ENCODE measurements around the gene TBX1. TPM values are rescaled to one million over a fixed set of nuclear protein-coding genes. Genes with fewer than 3 reads are reported as not detected.

TBX1 gene
- total RNA-seq, 1 experiment from 2014 or later = 3.9 TPM

DNA sequence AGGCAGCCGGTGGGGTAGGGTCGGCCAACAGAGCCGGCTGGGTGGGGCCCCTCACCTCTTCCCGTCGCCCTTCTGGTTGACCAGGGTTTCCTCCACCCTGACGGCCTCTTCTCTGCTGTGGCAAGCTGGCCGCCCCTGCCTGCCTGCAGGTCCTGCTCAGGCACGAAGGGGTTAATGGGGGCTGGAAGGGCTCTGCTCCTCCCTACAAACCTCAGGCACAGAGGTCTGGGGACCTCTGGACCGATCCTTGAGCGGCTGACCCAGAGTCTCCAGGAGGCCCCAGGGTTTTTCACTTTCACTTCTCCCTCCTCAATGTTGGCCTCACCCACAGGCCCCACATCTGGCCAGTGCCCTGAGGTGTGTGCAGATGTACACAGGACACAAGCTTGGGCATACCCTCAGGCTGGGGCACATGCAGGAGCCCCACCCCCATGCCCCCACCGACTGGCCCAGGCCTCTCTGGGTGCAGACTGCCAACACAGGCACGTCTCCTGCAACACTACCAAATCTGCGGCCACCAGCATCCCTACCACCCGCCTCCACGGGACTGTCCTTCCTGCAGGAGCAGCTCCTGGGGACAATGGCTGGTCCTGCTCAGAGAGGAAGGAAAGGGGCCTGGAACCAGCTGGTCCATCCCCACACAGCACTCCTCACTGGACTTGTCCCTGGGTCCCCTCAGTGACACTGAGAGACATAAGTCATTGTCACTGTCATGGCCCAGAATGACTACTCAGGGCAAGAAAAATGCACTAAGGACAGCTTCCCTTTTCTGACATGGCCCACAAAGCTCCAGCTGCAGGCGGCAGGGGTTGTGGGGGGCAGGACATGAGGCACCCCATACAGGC lies 3.2 kb upstream of the TBX1 start:
- no peak overlapping the region for H2AFZ ChIP-seq (ENCODE audit: low read depth, low read length, poor library complexity, severe bottlenecking)
- peak overlapping the region; percentile 68 for H3K4me2 ChIP-seq (ENCODE audit: low read length)
- no TSS peak for BruUV-seq (replicated peaks)
- H3K79me2 ChIP-seq (ENCODE audit: insufficient read depth, low read length) = no peaks in the 10 kb centered on the region
- no peaks in the 10 kb centered on the region for H3K36me3 ChIP-seq (ENCODE audit: control insufficient read depth in 1 of 2, insufficient read depth in 2 of 2, low read length in 2 of 2)
- ATAC-seq = peak; percentile 23
- ChIA-PET POLR2A (interaction anchor here (1.0 kb wide), 1 partner anchor 8 kb away, joined by 4 read pairs; no protein-coding TSS in a partner anchor), CTCF (interaction anchor here (0.6 to 3.1 kb wide), 11 partner anchors 8 to 205 kb away, joined by 3 to 28 read pairs (median 4); no protein-coding TSS in a partner anchor), RAD21 (ENCODE audit: low non-redundant PET in 1 of 2, low total read pairs in 2 of 2, uncharacterized antibody in 2 of 2, unreplicated experiment in 2 of 2) (interaction anchor here (1.1 to 1.8 kb wide), 2 partner anchors 153 kb away, joined by 5 to 14 read pairs; no protein-coding TSS in a partner anchor)
- H3K4me1 ChIP-seq (ENCODE audit: control insufficient read depth in 1 of 2, insufficient read depth in 2 of 2, low read length in 2 of 2) = peaks cover 4 to 16% of the 10 kb centered on the region in 2 experiments; a peak in 3 of 4 replicates
- H3K9me2 ChIP-seq (ENCODE audit: insufficient read depth) = no peaks in the 10 kb centered on the region
- no peaks in the 10 kb centered on the region for H4K20me1 ChIP-seq (ENCODE audit: insufficient read depth)
- H3K4me3 ChIP-seq (replicated peaks in 1 of 2; ENCODE audit: low read depth in 1 of 2, low read length in 2 of 2) = peak overlapping the region; percentile 32 to 53
- peak overlapping the region; percentile 14; the same call in 1 of the 2 replicates for H3K27ac ChIP-seq (ENCODE audit: low read depth, low read length)
- intact Hi-C loops (cut with micrococcal nuclease) = loop anchor here (2.0 kb wide), 1 partner anchor 27 kb away; no protein-coding TSS in a partner anchor
- no peaks in the 10 kb centered on the region for H3K27me3 ChIP-seq (ENCODE audit: insufficient read depth, low read length)
- H3K9me3 ChIP-seq (ENCODE audit: control insufficient read depth in 1 of 2, insufficient read depth in 1 of 2, low read depth in 1 of 2, low read length in 2 of 2) = no peaks in the 10 kb centered on the region
- H3K9ac ChIP-seq (ENCODE audit: low read length) = peak overlapping the region; percentile 48; the same call in 1 of the 2 replicates
- TF ChIP-seq SIN3A (IDR thresholded peaks at IDR 0.05; ENCODE audit: low read depth) (no peak), ZFX (IDR thresholded peaks at IDR 0.05) (no peak)
- no peak for DNase-seq (ENCODE audit: low read depth, low spot score)

DNA sequence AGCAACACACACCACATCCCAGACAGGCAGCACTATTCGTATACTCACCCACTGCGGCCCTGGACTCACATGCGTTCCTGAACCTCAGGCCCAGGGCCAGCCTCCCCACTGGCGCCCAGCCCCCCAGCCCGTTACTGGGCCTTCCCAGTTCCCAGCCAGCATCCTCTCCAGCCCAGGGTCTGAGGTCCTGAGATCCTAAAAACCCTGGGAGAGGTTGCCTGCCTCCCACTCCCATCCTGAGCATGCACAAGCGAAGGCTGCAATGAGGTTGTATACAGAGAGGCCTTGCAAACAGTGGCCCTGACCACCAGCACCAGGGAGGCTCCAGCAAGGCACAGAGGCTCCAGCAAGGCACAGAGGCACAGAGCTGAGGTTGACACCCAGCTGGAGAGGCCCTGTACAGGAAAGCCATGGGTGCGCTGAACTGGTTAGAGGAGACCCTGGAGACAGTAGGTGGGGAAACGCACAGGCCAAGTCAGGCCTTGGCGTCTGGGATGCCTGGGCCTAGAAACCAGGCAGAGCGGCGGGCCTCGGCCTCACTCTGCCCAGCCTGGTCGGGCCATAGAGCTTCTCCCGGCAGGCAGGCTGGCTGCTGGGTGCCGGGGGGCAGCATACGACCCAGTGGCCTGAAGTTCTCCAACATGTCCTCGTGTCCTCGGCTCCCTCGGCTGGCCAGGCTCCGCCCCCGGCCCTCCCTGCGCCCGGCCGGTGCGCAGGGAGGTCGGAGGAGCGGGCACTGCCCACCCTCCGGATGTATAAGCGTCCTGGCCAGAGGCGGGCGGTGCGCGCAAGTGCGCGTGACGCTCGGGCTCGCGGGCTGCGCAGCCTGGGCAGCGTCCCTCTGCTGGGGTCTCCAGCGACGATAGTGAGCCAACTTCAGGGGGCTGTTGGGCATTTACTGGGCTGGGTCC lies 2.3 kb upstream of the TBX1 start:
- BruUV-seq (replicated peaks) = no TSS peak
- no peaks in the 10 kb centered on the region for H3K9me2 ChIP-seq (ENCODE audit: insufficient read depth)
- no peaks in the 10 kb centered on the region for H3K27me3 ChIP-seq (ENCODE audit: insufficient read depth, low read length)
- ChIA-PET CTCF (interaction anchor here (1.5 to 3.1 kb wide), 2 partner anchors 28 to 152 kb away, joined by 4 to 14 read pairs; no protein-coding TSS in a partner anchor), RAD21 (ENCODE audit: low non-redundant PET in 1 of 2, low total read pairs in 2 of 2, uncharacterized antibody in 2 of 2, unreplicated experiment in 2 of 2) (no interaction called here), POLR2A (no interaction called here)
- H3K4me1 ChIP-seq (ENCODE audit: control insufficient read depth in 1 of 2, insufficient read depth in 2 of 2, low read length in 2 of 2) = peaks cover 4 to 16% of the 10 kb centered on the region in 2 experiments; a peak in 3 of 4 replicates
- no peak overlapping the region for H3K4me2 ChIP-seq (ENCODE audit: low read length)
- H3K27ac ChIP-seq (ENCODE audit: low read depth, low read length) = no peak overlapping the region
- TF ChIP-seq MAX (IDR thresholded peaks at IDR 0.05) = no peak
- 0 out of 2 replicates have a peak, but pooled peaks have one; percentile 20 for TF ChIP-seq ZFX (IDR thresholded peaks at IDR 0.05)
- TF ChIP-seq, protein P1, sequence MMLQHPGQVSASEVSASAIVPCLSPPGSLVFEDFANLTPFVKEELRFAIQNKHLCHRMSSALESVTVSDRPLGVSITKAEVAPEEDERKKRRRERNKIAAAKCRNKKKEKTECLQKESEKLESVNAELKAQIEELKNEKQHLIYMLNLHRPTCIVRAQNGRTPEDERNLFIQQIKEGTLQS (IDR thresholded peaks at IDR 0.05) = no peak
- H3K9me3 ChIP-seq (ENCODE audit: control insufficient read depth in 1 of 2, insufficient read depth in 1 of 2, low read depth in 1 of 2, low read length in 2 of 2) = no peaks in the 10 kb centered on the region
- no peak overlapping the region for H3K9ac ChIP-seq (ENCODE audit: low read length)
- H3K36me3 ChIP-seq (ENCODE audit: control insufficient read depth in 1 of 2, insufficient read depth in 2 of 2, low read length in 2 of 2) = no peaks in the 10 kb centered on the region
- intact Hi-C loops (cut with micrococcal nuclease) = loop anchor here (2.0 kb wide), 1 partner anchor 27 kb away; no protein-coding TSS in a partner anchor
- no peaks in the 10 kb centered on the region for H3K79me2 ChIP-seq (ENCODE audit: insufficient read depth, low read length)
- H4K20me1 ChIP-seq (ENCODE audit: insufficient read depth) = no peaks in the 10 kb centered on the region
- no peak overlapping the region for H2AFZ ChIP-seq (ENCODE audit: low read depth, low read length, poor library complexity, severe bottlenecking)
- no peak for DNase-seq (ENCODE audit: low read depth, low spot score)
- no peak overlapping the region for H3K4me3 ChIP-seq (replicated peaks in 1 of 2; ENCODE audit: low read depth in 1 of 2, low read length in 2 of 2)
- no peak for ATAC-seq

Measured in HCT116 (cell line).